Uterine smooth muscle cell (primary cell): ENCODE measurements around the gene UBE2Q1. TPM values are rescaled to one million over a fixed set of nuclear protein-coding genes. Genes with fewer than 3 reads are reported as not detected.

Source experiments
- total RNA-seq: library from RNA; depleted of rRNA; stranded (reverse); fragments of >200 nt; gene quantifications from 2 replicates; pipeline ENCODE4 v1.2.3, GENCODE V29; 2014

Gene UBE2Q1
- total RNA-seq, result 23.4 and 31.7 TPM in 2 replicates

DNA sequence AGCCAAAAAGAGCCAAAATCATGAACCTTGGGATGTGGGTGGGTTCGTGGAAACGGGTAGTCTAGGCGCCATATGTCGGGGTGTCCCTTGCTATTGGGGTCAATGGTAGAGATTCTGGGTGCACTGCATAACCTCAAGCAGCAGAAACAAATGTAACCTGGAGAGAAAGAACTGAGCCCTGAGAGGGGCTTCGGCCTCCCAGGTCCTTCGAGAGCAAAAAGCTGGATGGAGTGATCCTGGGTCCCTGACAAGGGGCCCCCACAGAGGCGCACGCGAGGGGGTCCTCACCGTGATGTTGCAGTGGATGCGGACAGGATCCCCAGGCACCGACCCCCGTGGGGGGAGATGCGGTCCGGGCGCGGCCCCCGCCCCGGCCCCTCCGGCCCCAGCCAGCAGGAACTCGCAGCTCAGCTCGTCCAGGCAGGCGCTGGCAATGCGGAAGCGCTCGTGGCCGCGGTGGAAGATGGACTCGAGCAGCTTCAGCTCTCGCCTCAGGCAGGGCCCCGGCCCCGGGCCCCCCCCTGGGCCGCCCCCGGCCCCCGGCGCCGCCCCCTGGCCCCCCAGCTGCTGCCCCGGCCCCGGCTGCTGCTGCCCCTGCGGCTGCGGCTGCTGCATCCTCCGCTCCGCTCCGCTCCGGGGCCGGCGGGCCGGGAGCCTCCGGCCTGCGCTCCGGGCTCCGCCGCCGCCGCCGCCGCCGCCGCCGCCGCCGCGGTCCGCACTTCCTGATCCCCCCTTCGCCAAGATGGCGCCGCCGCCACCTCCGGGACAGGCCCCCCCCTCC lies at the start of gene UBE2Q1:
TSS of gene UBE2Q1 (minus strand) at position 724 of the 781 bp plus-strand sequence. CDS start at position 615, 109 bp downstream.

DNA sequence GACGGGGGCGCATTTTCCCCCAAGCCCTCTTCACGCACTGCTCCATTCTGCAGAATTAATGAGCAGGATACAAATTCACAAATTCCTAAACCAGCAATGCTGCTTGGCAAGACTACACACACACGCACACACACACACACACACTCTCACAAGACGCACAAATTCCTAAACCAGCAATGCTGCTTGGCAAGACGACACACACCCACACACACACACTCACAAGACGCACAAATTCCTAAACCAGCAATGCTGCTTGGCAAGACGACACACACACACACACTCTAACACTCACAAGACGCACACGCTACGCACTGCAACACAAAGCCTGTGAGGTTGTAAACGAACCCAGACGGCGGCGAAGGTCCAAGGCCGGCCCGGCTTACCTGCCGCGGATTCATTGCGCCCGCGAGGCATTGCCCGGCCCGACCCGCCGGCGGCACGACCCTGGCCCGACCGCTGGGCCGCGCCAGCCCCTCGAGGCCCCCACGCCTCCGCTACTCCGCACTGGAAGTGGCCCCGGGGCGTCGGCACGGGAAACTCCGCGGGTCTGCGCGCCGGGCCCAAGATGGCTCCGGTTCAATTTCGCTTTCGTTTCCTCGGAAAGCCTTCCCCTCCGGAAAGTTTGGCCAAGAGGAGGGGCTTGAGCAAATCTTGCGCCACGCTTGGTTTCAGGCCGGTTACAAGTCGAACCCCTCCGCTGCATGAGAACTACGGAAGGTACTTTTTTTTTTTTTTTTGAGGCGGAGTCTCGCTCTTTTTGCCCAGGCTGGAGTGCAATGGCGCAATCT lies 49.3 kb upstream of the UBE2Q1 start, which contains the start of gene ADAR:
TSS of gene ADAR (minus strand) at position 578 of the 788 bp plus-strand sequence. CDS start at position 398, 180 bp downstream.

DNA sequence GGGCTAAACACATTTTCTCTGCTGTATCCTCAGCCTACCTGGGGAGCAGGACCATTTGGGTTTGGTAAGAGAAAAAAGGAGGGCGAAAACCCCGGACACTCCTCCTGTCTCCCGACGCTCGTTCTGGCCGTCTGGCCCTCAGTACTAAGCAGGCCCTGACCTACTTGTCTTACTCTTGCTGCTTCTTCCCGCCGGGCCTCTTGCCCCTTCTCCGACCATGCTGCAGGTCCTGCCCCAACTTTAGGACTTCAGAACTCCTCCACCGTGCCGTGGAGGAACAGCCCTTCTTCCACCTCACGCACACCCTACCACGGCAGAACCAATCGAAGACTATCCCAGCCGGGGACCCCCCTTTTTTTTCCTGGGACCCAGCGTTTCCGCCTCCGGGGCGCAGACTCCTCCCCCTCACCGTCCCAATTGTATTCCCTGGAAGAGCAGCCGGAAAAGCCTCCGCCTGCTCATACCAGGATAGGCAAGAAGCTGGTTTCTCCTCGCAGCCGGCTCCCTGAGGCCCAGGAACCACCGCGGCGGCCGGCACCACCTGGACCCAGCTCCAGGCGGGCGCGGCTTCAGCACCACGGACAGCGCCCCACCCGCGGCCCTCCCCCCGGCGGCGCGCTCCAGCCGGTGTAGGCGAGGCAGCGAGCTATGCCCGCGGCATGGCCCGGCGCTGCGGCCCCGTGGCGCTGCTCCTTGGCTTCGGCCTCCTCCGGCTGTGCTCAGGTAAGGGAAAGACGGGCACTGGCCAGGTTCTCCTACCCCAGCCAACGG lies 9.1 kb upstream of the UBE2Q1 start, which contains the start of gene CHRNB2:
TSS of gene CHRNB2 (plus strand) at position 393 of the 771 bp plus-strand sequence. CDS start at position 660, 267 bp downstream.

DNA sequence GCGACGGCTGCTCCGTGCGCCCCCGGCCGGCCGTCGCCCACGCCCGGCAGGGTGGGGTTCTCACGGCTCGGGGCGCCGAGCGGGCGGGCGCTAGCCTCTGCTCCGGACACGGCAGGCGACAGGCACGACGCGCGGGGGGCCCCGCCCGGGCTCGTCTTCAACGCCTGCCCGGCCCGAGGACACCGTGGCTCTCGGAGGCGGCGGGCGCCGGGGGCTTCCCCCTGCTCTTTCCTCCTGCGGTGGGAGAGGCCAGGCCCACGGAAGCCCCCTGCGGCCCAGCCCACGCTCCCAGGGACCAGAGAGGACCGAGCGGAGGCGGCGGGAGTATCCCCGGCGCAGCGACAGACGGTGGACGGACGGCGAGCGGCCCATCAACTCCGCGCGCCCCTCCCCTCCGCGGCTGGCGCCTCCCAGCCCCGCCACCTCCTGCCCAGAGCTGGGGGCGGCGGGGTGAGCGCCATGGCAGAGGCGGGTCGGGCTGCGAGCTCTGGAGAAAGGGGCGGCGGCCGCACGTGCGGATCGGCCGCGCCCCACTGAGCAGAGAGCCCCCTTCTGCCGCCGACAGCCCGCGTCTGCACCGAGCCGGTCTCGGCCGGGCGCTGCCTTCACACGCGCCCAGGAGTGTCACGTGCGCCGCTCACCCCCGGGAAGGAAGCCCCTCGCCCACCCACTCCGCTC lies 56.3 kb downstream of the UBE2Q1 start, which contains the start of the genes SHE and TDRD10:
TSS of gene SHE (minus strand) at position 347 of the 678 bp plus-strand sequence. CDS start 386 bp downstream, outside the sequence.
TSS of gene TDRD10 (plus strand) at position 154 of the 678 bp plus-strand sequence. CDS start 4,685 bp downstream, outside the sequence.

Other genes with a start within 250 kb of the UBE2Q1 start
- under 0.01 TPM in 1 of 2 replicates, not detected in the other for gene AQP10, start 237.6 kb downstream of the UBE2Q1 start, total RNA-seq
- gene ATP8B2, start 233.1 kb downstream of the UBE2Q1 start, total RNA-seq, result 159 and 234 TPM in 2 replicates
- gene IL6R, start 153.3 kb downstream of the UBE2Q1 start, total RNA-seq, result 9.3 and 11.9 TPM in 2 replicates
- not detected in 2 replicates for gene TDRD10, start 56.4 kb downstream of the UBE2Q1 start, total RNA-seq
- gene SHE, start 56.2 kb downstream of the UBE2Q1 start, total RNA-seq, result under 0.01 and 0.12 TPM in 2 replicates
- under 0.01 TPM in 1 of 2 replicates, not detected in the other for gene CHRNB2, start 9.1 kb upstream of the UBE2Q1 start, total RNA-seq
- 70.2 and 74.2 TPM in 2 replicates for gene ADAR, start 49.5 kb upstream of the UBE2Q1 start, total RNA-seq